Activated CD8-positive, alpha-beta T cell treated with anti-CD3 and anti-CD28 coated beads for 36 hours (primary cell): ENCODE measurements around the gene EML1. TPM values are rescaled to one million over a fixed set of nuclear protein-coding genes. Genes with fewer than 3 reads are reported as not detected.
A peak's percentile ranks its signal among the peaks of the same experiment; 100 is the strongest.

Experiments used
- ATAC-seq: fragments of 200-7000 bp; cut with Tn5 transposase; one replicate; pipeline ENCODE4 v1.10.0; 2021; ENCODE audit warnings: mild to moderate bottlenecking, moderate library complexity
- CTCF ChIA-PET: fragments of 350-600 bp; sonication (Branson Sonifier 250); formaldehyde crosslinking; loops from one replicate; lab custom pipeline; 2021; ENCODE audit warnings: antibody characterized with exemption; lab: Charles Lee
- POLR2A ChIA-PET: fragments of 350-600 bp; sonication (Branson Sonifier 250); formaldehyde crosslinking; loops from one replicate; lab custom pipeline; 2021; ENCODE audit warnings: antibody characterized with exemption; lab: Charles Lee
- DNase-seq: peaks from one replicate; pipeline ENCODE4 v3.0.0-alpha.2; 2020
- H3K27ac Mint-ChIP-seq: one replicate; pipeline ENCODE4 v1.8.0; 2021; ENCODE audit warnings: mild to moderate bottlenecking, mixed read lengths
- H3K27me3 Mint-ChIP-seq: one replicate; pipeline ENCODE4 v1.8.0; 2021; ENCODE audit warnings: mixed read lengths
- H3K36me3 Mint-ChIP-seq: one replicate; pipeline ENCODE4 v1.8.0; 2021; ENCODE audit warnings: low read depth, mixed read lengths
- H3K4me1 Mint-ChIP-seq: one replicate; pipeline ENCODE4 v1.8.0; 2021; ENCODE audit warnings: low read depth, mixed read lengths
- H3K4me3 Mint-ChIP-seq: one replicate; pipeline ENCODE4 v1.8.0; 2021; ENCODE audit warnings: mild to moderate bottlenecking, moderate library complexity, mixed read lengths
- H3K9me3 Mint-ChIP-seq: one replicate; pipeline ENCODE4 v1.8.0; 2021; ENCODE audit warnings: mixed read lengths
- intact Hi-C: fragments of 100-400 bp; cut with micrococcal nuclease; formaldehyde crosslinking; loops from one replicate; pipeline ENCODE4 v1.10.0; 2022
- total RNA-seq, 2 experiments: library from RNA; stranded (reverse); gene quantifications; one replicate each; pipeline ENCODE4 v1.2.3, GENCODE V29; 2021
- TF ChIP-seq, protein P1 (sequence below): fragments of 200-600 bp; IDR thresholded peaks from one replicate; pipeline ENCODE4 v1.8.0; 2022; ENCODE audit warnings: antibody characterized with exemption, mild to moderate bottlenecking

Gene EML1
- total RNA-seq, 2 experiments from 2014 or later: 0.56 to 0.70 TPM

DNA sequence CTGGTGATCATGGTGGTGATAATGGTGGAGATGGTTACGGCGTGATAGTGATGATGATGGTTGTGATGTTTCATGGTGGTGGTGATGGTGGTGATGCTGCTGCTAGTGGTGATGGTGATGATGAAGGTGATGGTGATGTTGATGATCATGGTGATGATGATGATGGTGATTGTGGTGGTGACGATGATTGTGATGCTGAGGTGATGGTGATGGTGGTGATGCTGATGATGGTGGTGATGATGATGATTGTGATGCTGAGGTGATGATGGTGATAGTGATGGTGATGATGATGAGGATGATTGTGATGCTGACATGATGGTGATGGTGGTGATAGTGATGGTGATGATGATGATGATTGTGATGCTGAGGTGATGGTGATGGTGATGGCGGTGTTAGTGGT, 158.8 kb downstream of the EML1 start:
- no peak overlapping the region for H3K4me3 Mint-ChIP-seq
- peaks cover under 1% of the 10 kb centered on the region for H3K4me1 Mint-ChIP-seq
- H3K27me3 Mint-ChIP-seq: peaks cover 9% of the 10 kb centered on the region
- CTCF ChIA-PET: no interaction called here
- intact Hi-C loops: no loop called here
- peaks cover 2% of the 10 kb centered on the region for H3K36me3 Mint-ChIP-seq
- TF ChIP-seq, protein P1, sequence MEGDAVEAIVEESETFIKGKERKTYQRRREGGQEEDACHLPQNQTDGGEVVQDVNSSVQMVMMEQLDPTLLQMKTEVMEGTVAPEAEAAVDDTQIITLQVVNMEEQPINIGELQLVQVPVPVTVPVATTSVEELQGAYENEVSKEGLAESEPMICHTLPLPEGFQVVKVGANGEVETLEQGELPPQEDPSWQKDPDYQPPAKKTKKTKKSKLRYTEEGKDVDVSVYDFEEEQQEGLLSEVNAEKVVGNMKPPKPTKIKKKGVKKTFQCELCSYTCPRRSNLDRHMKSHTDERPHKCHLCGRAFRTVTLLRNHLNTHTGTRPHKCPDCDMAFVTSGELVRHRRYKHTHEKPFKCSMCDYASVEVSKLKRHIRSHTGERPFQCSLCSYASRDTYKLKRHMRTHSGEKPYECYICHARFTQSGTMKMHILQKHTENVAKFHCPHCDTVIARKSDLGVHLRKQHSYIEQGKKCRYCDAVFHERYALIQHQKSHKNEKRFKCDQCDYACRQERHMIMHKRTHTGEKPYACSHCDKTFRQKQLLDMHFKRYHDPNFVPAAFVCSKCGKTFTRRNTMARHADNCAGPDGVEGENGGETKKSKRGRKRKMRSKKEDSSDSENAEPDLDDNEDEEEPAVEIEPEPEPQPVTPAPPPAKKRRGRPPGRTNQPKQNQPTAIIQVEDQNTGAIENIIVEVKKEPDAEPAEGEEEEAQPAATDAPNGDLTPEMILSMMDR: no peak
- POLR2A ChIA-PET: no interaction called here
- ATAC-seq (no peak), DNase-seq (no peak)
- no peak overlapping the region for H3K27ac Mint-ChIP-seq
- H3K9me3 Mint-ChIP-seq: peaks cover 5% of the 10 kb centered on the region

DNA sequence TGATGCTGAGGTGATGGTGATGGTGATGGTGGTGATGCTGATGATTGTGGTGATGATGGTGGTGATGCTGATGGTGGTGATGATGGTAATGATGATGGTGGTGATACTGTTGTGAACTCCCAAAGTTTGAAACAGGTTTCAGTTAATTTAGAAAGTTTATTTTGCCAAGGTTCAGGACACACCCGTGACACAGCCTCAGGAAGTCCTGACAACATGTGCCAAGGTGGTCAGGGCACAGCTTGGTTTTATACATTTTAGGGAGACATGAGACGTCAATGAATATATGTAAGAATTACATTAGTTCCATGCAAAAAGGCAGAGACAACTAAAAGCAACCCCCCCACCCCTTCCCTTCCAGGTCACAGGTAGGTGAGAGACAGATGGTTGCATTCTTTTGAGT, 159.2 kb downstream of the EML1 start:
- H3K27ac Mint-ChIP-seq: peak overlapping the region; percentile 51
- intact Hi-C loops: no loop called here
- H3K4me3 Mint-ChIP-seq: peak overlapping the region; percentile 18
- no peak for ATAC-seq
- H3K9me3 Mint-ChIP-seq: peaks cover 5% of the 10 kb centered on the region
- POLR2A ChIA-PET: no interaction called here
- peaks cover 9% of the 10 kb centered on the region for H3K27me3 Mint-ChIP-seq
- no peak for DNase-seq
- H3K4me1 Mint-ChIP-seq: no peaks in the 10 kb centered on the region
- CTCF ChIA-PET: interaction anchor here (0.9 kb wide), 1 partner anchor 241 kb away, joined by 3 read pairs; no protein-coding TSS in a partner anchor
- TF ChIP-seq, protein P1: no peak
- H3K36me3 Mint-ChIP-seq: peaks cover 2% of the 10 kb centered on the region

DNA sequence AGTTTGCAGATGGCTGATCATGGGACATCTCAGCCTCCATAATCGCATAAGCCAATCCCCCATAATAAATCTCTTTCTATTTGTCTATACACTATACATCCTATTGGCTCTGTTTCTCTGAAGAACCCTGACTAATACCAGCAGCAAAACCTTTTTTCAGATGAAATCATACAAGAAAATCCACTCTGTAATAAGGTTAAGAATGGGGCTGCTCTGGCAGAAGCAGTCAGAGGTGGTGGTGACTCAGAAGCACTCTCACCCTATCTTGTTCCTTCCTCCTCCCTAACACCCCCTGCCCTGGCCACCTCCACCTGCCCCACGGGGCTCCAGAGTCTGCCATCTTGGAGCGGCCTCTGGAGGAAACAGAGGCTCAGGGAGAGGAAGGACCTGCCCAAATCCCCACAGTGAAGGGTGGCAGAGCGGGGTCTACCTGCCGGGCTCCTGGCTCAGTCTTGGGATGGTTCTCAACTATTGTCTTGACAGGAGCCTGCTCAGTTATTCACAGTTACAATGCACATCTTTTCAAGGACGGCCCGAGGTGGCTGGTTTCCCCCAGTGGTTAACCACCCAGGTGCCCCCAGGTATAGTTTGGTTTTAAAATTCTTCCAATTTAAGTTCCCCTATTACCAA, 162.7 kb downstream of the EML1 start:
- no peaks in the 10 kb centered on the region for H3K4me1 Mint-ChIP-seq
- POLR2A ChIA-PET: no interaction called here
- CTCF ChIA-PET: interaction anchor here (1.7 kb wide), 1 partner anchor 9 kb away, joined by 13 read pairs; no protein-coding TSS in a partner anchor
- peaks cover 10% of the 10 kb centered on the region for H3K27me3 Mint-ChIP-seq
- H3K9me3 Mint-ChIP-seq: peaks cover 5% of the 10 kb centered on the region
- DNase-seq (no peak), ATAC-seq (peak; percentile 42)
- no peak overlapping the region for H3K4me3 Mint-ChIP-seq
- H3K27ac Mint-ChIP-seq: no peak overlapping the region
- intact Hi-C loops: no loop called here
- TF ChIP-seq, protein P1: no peak
- H3K36me3 Mint-ChIP-seq: peaks cover 2% of the 10 kb centered on the region

DNA sequence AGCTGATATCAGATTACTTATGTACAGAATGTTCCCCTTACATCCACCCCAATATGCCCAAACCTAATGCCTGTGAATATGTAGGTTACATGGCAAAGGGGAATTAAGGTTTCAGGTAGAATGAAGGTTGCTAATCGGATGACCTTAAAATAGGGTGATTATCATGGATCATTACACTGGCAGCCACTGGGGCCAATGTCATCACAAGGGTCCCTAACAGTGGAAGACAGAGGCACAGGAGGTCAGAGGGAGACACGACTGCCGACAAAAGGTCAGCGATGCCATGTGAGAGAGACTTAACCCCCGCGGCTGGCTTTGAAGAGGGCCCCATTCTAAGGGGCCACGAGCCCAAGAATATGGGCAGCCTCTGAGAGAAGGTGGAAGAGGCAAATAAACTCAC, 165.2 kb downstream of the EML1 start:
- Mint-ChIP-seq H3K9me3 (no peaks in the 10 kb centered on the region), H3K4me1 (no peaks in the 10 kb centered on the region), H3K27ac (no peak overlapping the region), H3K36me3 (no peaks in the 10 kb centered on the region), H3K4me3 (no peak overlapping the region), H3K27me3 (peaks cover 13% of the 10 kb centered on the region)
- CTCF ChIA-PET: interaction anchor here (1.0 kb wide), 1 partner anchor 11 kb away, joined by 4 read pairs; no protein-coding TSS in a partner anchor
- DNase-seq (no peak), ATAC-seq (no peak)
- TF ChIP-seq, protein P1: no peak
- intact Hi-C loops: no loop called here
- POLR2A ChIA-PET: no interaction called here

DNA sequence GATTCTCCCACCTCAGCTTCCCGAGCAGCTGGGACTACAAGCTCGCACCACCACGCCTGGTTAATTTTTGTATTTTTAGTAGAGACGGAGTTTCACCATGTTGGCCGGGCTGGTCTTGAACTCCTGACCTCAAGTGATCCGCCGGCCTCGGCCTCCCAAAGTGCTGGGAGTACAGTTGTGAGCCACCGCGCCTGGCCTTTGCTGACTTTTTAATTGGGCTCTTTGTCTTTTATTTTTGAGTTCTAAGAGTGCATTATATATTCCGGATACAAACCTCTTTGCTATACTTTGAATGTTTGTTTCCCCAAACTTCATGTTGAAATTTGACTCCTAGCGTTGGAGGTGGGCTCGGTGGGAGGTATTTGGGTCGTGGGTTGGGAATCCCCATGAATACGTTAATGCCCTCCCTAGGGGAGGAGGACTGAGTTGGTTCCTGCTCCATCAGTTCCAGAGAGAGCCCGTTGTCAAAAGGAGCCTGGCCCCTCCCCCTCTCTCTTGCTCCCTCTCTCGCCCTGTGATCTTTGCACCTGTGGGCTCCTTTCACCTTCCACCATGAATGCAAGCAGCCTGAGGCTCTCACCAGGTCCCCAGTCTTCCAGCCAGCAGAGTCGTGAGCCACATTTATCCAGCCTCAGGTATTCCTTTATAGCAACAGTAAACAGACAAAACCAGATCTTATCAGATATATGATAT, 168.8 kb downstream of the EML1 start:
- ATAC-seq (no peak), DNase-seq (no peak)
- Mint-ChIP-seq H3K27me3 (peaks cover 11% of the 10 kb centered on the region), H3K4me1 (no peaks in the 10 kb centered on the region), H3K27ac (no peak overlapping the region), H3K36me3 (no peaks in the 10 kb centered on the region), H3K4me3 (no peak overlapping the region), H3K9me3 (no peaks in the 10 kb centered on the region)
- ChIA-PET CTCF (interaction anchor here (2.7 kb wide), 1 partner anchor 15 kb away, joined by 11 read pairs; no protein-coding TSS in a partner anchor), POLR2A (interaction anchor here (0.6 kb wide), 1 partner anchor 222 kb away, joined by 3 read pairs; no protein-coding TSS in a partner anchor)
- intact Hi-C loops: no loop called here
- TF ChIP-seq, protein P1: no peak
